CD4-positive, alpha-beta memory T cell (primary cell): ENCODE measurements around the gene CLASP2. TPM values are rescaled to one million over a fixed set of nuclear protein-coding genes. Genes with fewer than 3 reads are reported as not detected.

Source experiments
- CTCF ChIA-PET: fragments of 350-600 bp; sonication (Branson Sonifier 250); formaldehyde crosslinking; loops from one replicate; lab custom pipeline; 2021; ENCODE audit warnings: inconsistent platforms; ENCODE audit not compliant: partially characterized antibody; lab: Charles Lee
- POLR2A ChIA-PET: fragments of 350-600 bp; sonication (Branson Sonifier 250); formaldehyde crosslinking; loops from one replicate; lab custom pipeline; 2021; ENCODE audit not compliant: partially characterized antibody; lab: Charles Lee
- DNase-seq, 5 donors: peaks; one replicate each; pipeline versions ENCODE4 v3.0.0 to v3.0.0-alpha.2; 2020 to 2022; ENCODE audit warnings: mixed read lengths in 1 of 5
- H3K27ac ChIP-seq: one replicate; pipeline ENCODE4 v1.7.0; 2013; ENCODE audit warnings: low read depth, low read length
- H3K27me3 ChIP-seq: 2 replicates; pipeline ENCODE4 v1.7.0; 2013; ENCODE audit warnings: mild to moderate bottlenecking, low read length, moderate library complexity; ENCODE audit not compliant: insufficient read depth
- H3K36me3 ChIP-seq: 2 replicates; pipeline ENCODE4 v1.7.0; 2013; ENCODE audit warnings: mild to moderate bottlenecking, low read length, moderate library complexity; ENCODE audit not compliant: insufficient read depth
- H3K4me1 ChIP-seq: 2 replicates; pipeline ENCODE4 v1.7.0; 2013; ENCODE audit warnings: mild to moderate bottlenecking, low read length, moderate library complexity; ENCODE audit not compliant: insufficient read depth
- H3K4me3 ChIP-seq, 2 donors: one replicate each; pipeline ENCODE4 v1.7.0; 2013; ENCODE audit warnings: low read length in 2 of 2, mild to moderate bottlenecking in 1 of 2
- H3K9me3 ChIP-seq, 2 donors: one replicate each; pipeline ENCODE4 v1.7.0; 2013; ENCODE audit warnings: low read length in 2 of 2, control low read depth in 1 of 2; ENCODE audit not compliant: control insufficient read depth in 1 of 2
- H3K27ac Mint-ChIP-seq, 7 donors: one replicate each; pipeline ENCODE4 v1.8.0; 2020 to 2021; ENCODE audit warnings: mixed read lengths in 7 of 7, mild to moderate bottlenecking in 6 of 7, inconsistent platforms in 3 of 7, moderate library complexity in 3 of 7
- H3K27me3 Mint-ChIP-seq, 2 donors: one replicate each; pipeline ENCODE4 v1.8.0; 2020 to 2021; ENCODE audit warnings: mixed read lengths in 2 of 2
- H3K36me3 Mint-ChIP-seq, 2 donors: one replicate each; pipeline ENCODE4 v1.8.0; 2020 to 2021; ENCODE audit warnings: mixed read lengths in 2 of 2, inconsistent platforms in 1 of 2, mild to moderate bottlenecking in 1 of 2
- H3K4me1 Mint-ChIP-seq, 4 donors: one replicate each; pipeline ENCODE4 v1.8.0; 2020 to 2021; ENCODE audit warnings: mixed read lengths in 4 of 4, mild to moderate bottlenecking in 1 of 4
- H3K4me3 Mint-ChIP-seq, 8 donors: one replicate each; pipeline ENCODE4 v1.8.0; 2020 to 2021; ENCODE audit warnings: mixed read lengths in 8 of 8, mild to moderate bottlenecking in 7 of 8, moderate library complexity in 6 of 8, inconsistent platforms in 3 of 8
- H3K9me3 Mint-ChIP-seq, 8 donors: one replicate each; pipeline ENCODE4 v1.8.0; 2020 to 2021; ENCODE audit warnings: mixed read lengths in 8 of 8, mild to moderate bottlenecking in 5 of 8, inconsistent platforms in 3 of 8, moderate library complexity in 1 of 8
- intact Hi-C: fragments of 100-400 bp; cut with micrococcal nuclease; formaldehyde crosslinking; loops from one replicate; pipeline ENCODE4 v1.15.1; 2023
- polyA plus RNA-seq, 2 donors: library from polyadenylated mRNA; unstranded; fragments of 300-500 nt; fragmentation: Illumina TruSeq; gene quantifications; one replicate each; pipeline ENCODE4 v1.2.3, GENCODE V29; 2021
- total RNA-seq, 2 experiments: library from RNA; stranded (reverse); gene quantifications; one replicate each; pipeline ENCODE4 v1.2.3, GENCODE V29; 2021

Gene CLASP2
- total and polyA plus RNA-seq, 4 experiments from 2014 or later: 9.0 to 63.0 (median 41.1) TPM

GRCh38 chr3:33538678-33539339, 179.2 kb downstream of the CLASP2 start:
- Histone ChIP-seq H3K4me1 (no peaks in the 10 kb centered on the region), H3K27me3 (no peaks in the 10 kb centered on the region), H3K4me3 (no peak overlapping the region), H3K9me3 (no peaks in the 10 kb centered on the region), H3K36me3 (peaks cover 14% of the 10 kb centered on the region), H3K27ac (no peak overlapping the region)
- intact Hi-C loops: no loop called here
- peaks cover 57 to 61% of the 10 kb centered on the region in 2 donors for H3K36me3 Mint-ChIP-seq
- H3K9me3 Mint-ChIP-seq: no peaks in the 10 kb centered on the region
- no peaks in the 10 kb centered on the region for H3K27me3 Mint-ChIP-seq
- ChIA-PET CTCF (no interaction called here), POLR2A (no interaction called here)
- no peak for DNase-seq
- H3K4me1 Mint-ChIP-seq: no peaks in the 10 kb centered on the region
- no peak overlapping the region for H3K27ac Mint-ChIP-seq
- no peak overlapping the region for H3K4me3 Mint-ChIP-seq

- Mint-ChIP-seq H3K4me1 (no peaks in the 10 kb centered on the region), H3K4me3 (no peak overlapping the region), H3K27me3 (no peaks in the 10 kb centered on the region), H3K36me3 (peaks cover 61% of the 10 kb centered on the region in 2 donors), H3K27ac (peak overlapping the region in 1 of 7 donors; percentile 84), H3K9me3 (peaks cover 0 to under 1% (median 0%) of the 10 kb centered on the region in 8 donors)
- intact Hi-C loops: no loop called here
- no peaks in the 10 kb centered on the region for H3K27me3 ChIP-seq
- CTCF ChIA-PET: interaction anchor here (0.6 to 0.8 kb wide), 2 partner anchors 13 to 50 kb away, joined by 3 read pairs; no protein-coding TSS in a partner anchor
- no peaks in the 10 kb centered on the region for H3K9me3 ChIP-seq
- POLR2A ChIA-PET: no interaction called here
- H3K4me1 ChIP-seq: no peaks in the 10 kb centered on the region
- no peak overlapping the region for H3K27ac ChIP-seq
- DNase-seq: no peak
- H3K4me3 ChIP-seq: no peak overlapping the region
- peaks cover 14% of the 10 kb centered on the region for H3K36me3 ChIP-seq
Measured at GRCh38 chr3:33537133-33537532, 180.9 kb downstream of the CLASP2 start.

GRCh38 chr3:33526787-33527186, 191.3 kb downstream of the CLASP2 start:
- Histone ChIP-seq H3K27me3 (no peaks in the 10 kb centered on the region), H3K9me3 (peaks cover 0 to 4% of the 10 kb centered on the region in 2 donors), H3K36me3 (peaks cover 2% of the 10 kb centered on the region), H3K4me1 (no peaks in the 10 kb centered on the region), H3K27ac (no peak overlapping the region), H3K4me3 (no peak overlapping the region)
- Mint-ChIP-seq H3K27ac (no peak overlapping the region), H3K9me3 (peaks cover 0 to 41% (median 26%) of the 10 kb centered on the region in 8 donors), H3K27me3 (no peaks in the 10 kb centered on the region), H3K4me1 (peaks cover 0 to 6% (median 0%) of the 10 kb centered on the region in 4 donors), H3K36me3 (peaks cover 76 to 85% of the 10 kb centered on the region in 2 donors), H3K4me3 (no peak overlapping the region)
- ChIA-PET POLR2A (no interaction called here), CTCF (no interaction called here)
- DNase-seq: no peak
- intact Hi-C loops: no loop called here

GRCh38 chr3:33525232-33525631, 192.8 kb downstream of the CLASP2 start:
- no peak for DNase-seq
- Mint-ChIP-seq H3K4me3 (no peak overlapping the region), H3K36me3 (peaks cover 72 to 83% of the 10 kb centered on the region in 2 donors), H3K27me3 (no peaks in the 10 kb centered on the region), H3K4me1 (peaks cover 0 to 6% (median 0%) of the 10 kb centered on the region in 4 donors), H3K27ac (no peak overlapping the region), H3K9me3 (peaks cover 0 to 41% (median 26%) of the 10 kb centered on the region in 8 donors)
- Histone ChIP-seq H3K4me1 (no peaks in the 10 kb centered on the region), H3K27me3 (no peaks in the 10 kb centered on the region), H3K27ac (no peak overlapping the region), H3K9me3 (peaks cover 0 to 4% of the 10 kb centered on the region in 2 donors), H3K36me3 (no peaks in the 10 kb centered on the region), H3K4me3 (no peak overlapping the region)
- intact Hi-C loops: no loop called here
- ChIA-PET CTCF (no interaction called here), POLR2A (no interaction called here)

- H3K4me1 ChIP-seq: no peaks in the 10 kb centered on the region
- ChIA-PET CTCF (no interaction called here), POLR2A (no interaction called here)
Measured at GRCh38 chr3:33523093-33523667, 194.9 kb downstream of the CLASP2 start.

GRCh38 chr3:33521736-33522135, 196.3 kb downstream of the CLASP2 start:
- H3K9me3 Mint-ChIP-seq: peaks cover 0 to 16% (median 10%) of the 10 kb centered on the region in 8 donors
- intact Hi-C loops: no loop called here

More at GRCh38 chr3:33523093-33523667, 194.9 kb downstream of the CLASP2 start:
- Histone ChIP-seq H3K27me3 (no peaks in the 10 kb centered on the region), H3K36me3 (no peaks in the 10 kb centered on the region), H3K4me3 (no peak overlapping the region), H3K9me3 (peaks cover 0 to 4% of the 10 kb centered on the region in 2 donors), H3K27ac (no peak overlapping the region)
- intact Hi-C loops: no loop called here
- peaks cover 0 to 5% (median 0%) of the 10 kb centered on the region in 4 donors for H3K4me1 Mint-ChIP-seq
- no peak overlapping the region for H3K27ac Mint-ChIP-seq
- DNase-seq: no peak
- peaks cover 69 to 80% of the 10 kb centered on the region in 2 donors for H3K36me3 Mint-ChIP-seq
- no peak overlapping the region for H3K4me3 Mint-ChIP-seq
- H3K27me3 Mint-ChIP-seq: no peaks in the 10 kb centered on the region
- peaks cover 0 to 30% (median 20%) of the 10 kb centered on the region in 8 donors for H3K9me3 Mint-ChIP-seq

GRCh38 chr3:33513262-33513863, 204.7 kb downstream of the CLASP2 start:
- intact Hi-C loops: no loop called here
- no peaks in the 10 kb centered on the region for H3K27me3 Mint-ChIP-seq
- no peak for DNase-seq
- Histone ChIP-seq H3K27me3 (no peaks in the 10 kb centered on the region), H3K4me1 (no peaks in the 10 kb centered on the region), H3K27ac (no peak overlapping the region), H3K4me3 (no peak overlapping the region), H3K9me3 (no peaks in the 10 kb centered on the region), H3K36me3 (peaks cover 8% of the 10 kb centered on the region)
- no peaks in the 10 kb centered on the region for H3K9me3 Mint-ChIP-seq
- H3K4me1 Mint-ChIP-seq: no peaks in the 10 kb centered on the region
- H3K36me3 Mint-ChIP-seq: peaks cover 60 to 67% of the 10 kb centered on the region in 2 donors
- ChIA-PET POLR2A (no interaction called here), CTCF (no interaction called here)
- H3K27ac Mint-ChIP-seq: no peak overlapping the region
- no peak overlapping the region for H3K4me3 Mint-ChIP-seq

More at GRCh38 chr3:33521736-33522135, 196.3 kb downstream of the CLASP2 start:
- no peaks in the 10 kb centered on the region for H3K27me3 Mint-ChIP-seq
- H3K27me3 ChIP-seq: no peaks in the 10 kb centered on the region
- H3K36me3 ChIP-seq: no peaks in the 10 kb centered on the region
- ChIA-PET CTCF (no interaction called here), POLR2A (no interaction called here)
- no peak overlapping the region for H3K27ac Mint-ChIP-seq
- peaks cover 0 to 3% of the 10 kb centered on the region in 2 donors for H3K9me3 ChIP-seq
- H3K4me3 Mint-ChIP-seq: no peak overlapping the region
- H3K27ac ChIP-seq: no peak overlapping the region
- DNase-seq: no peak
- peaks cover 65 to 78% of the 10 kb centered on the region in 2 donors for H3K36me3 Mint-ChIP-seq
- H3K4me1 ChIP-seq: no peaks in the 10 kb centered on the region
- no peak overlapping the region for H3K4me3 ChIP-seq
- peaks cover 0 to 5% (median 0%) of the 10 kb centered on the region in 4 donors for H3K4me1 Mint-ChIP-seq
